Activated CD8-positive, alpha-beta memory T cell treated with anti-CD3 and anti-CD28 coated beads, Interleukin-2, amount 50 U/mL, for 24 hours (primary cell): ENCODE measurements around the gene LITAFD.
"Not testable (repeated sequence)": the region's sequence is repeated elsewhere in the genome, so short reads cannot be mapped to it uniquely, and the experiment has no call there.

Source experiments
- DNase-seq: peaks from one replicate; pipeline ENCODE4 v3.0.0-alpha.2; 2020; ENCODE audit errors: extremely low read depth

Gene LITAFD

GRCh38 chr16:8882041-8882617 is at the start of gene LITAFD:
Gene LITAFD (plus strand): TSS chr16:8882351. CDS start chr16:8884356, 2,005 bp downstream.
- no peak for DNase-seq

GRCh38 chr16:8832717-8833105 is 49.4 kb upstream of the LITAFD start:
- DNase-seq, result no peak

- not testable (repeated sequence) for DNase-seq
These were observed 45.4 kb upstream of the LITAFD start for GRCh38 chr16:8836797-8837196.

GRCh38 chr16:8837594-8837993 is 44.6 kb upstream of the LITAFD start:
- DNase-seq, result not testable (repeated sequence)

- DNase-seq, result not testable (repeated sequence)
These were observed 40.1 kb upstream of the LITAFD start for GRCh38 chr16:8842016-8842415.

GRCh38 chr16:8843296-8843695 is 38.9 kb upstream of the LITAFD start:
- DNase-seq, result not testable (repeated sequence)

GRCh38 chr16:8845699-8846298 is 36.4 kb upstream of the LITAFD start:
- DNase-seq, result no peak

- no peak for DNase-seq
These were observed 35.7 kb upstream of the LITAFD start for GRCh38 chr16:8846401-8846932.

GRCh38 chr16:8847145-8847544 is 35.0 kb upstream of the LITAFD start:
- no peak for DNase-seq

GRCh38 chr16:8847623-8848022 is 34.5 kb upstream of the LITAFD start:
- DNase-seq, result no peak

- no peak for DNase-seq
These were observed 33.8 kb upstream of the LITAFD start for GRCh38 chr16:8848231-8848938.

- no peak for DNase-seq
These were observed 33.2 kb upstream of the LITAFD start for GRCh38 chr16:8848939-8849391.

- no peak for DNase-seq
These were observed 32.6 kb upstream of the LITAFD start for GRCh38 chr16:8849411-8850011.

GRCh38 chr16:8850279-8850885 is 31.8 kb upstream of the LITAFD start:
- no peak for DNase-seq

GRCh38 chr16:8851761-8852403 is 30.3 kb upstream of the LITAFD start:
- DNase-seq, result no peak

GRCh38 chr16:8852534-8852933 is 29.6 kb upstream of the LITAFD start:
- no peak for DNase-seq

- no peak for DNase-seq
These were observed 29.0 kb upstream of the LITAFD start for GRCh38 chr16:8853150-8853549.

GRCh38 chr16:8853611-8854010 is 28.5 kb upstream of the LITAFD start:
- no peak for DNase-seq

- no peak for DNase-seq
These were observed 27.7 kb upstream of the LITAFD start for GRCh38 chr16:8854298-8854948.

GRCh38 chr16:8855051-8855786 is 26.9 kb upstream of the LITAFD start:
- DNase-seq, result no peak
